Stimulated activated CD4-positive, alpha-beta T cell treated with anti-CD3 and anti-CD28 coated beads, Interleukin-4, amount 100 ng/mL, for 24 hours (primary cell): Measurements from ENCODE around the gene MTA1.

Experiments used
- DNase-seq: peaks from one replicate; pipeline ENCODE4 v3.0.0-alpha.2; 2020

MTA1 gene

GRCh38 chr14:105490267-105490571 lies 70.6 kb downstream of the MTA1 start:
- no peak for DNase-seq

GRCh38 chr14:105490572-105491365 lies 71.1 kb downstream of the MTA1 start, which contains the start of gene TEDC1:
TSS of gene TEDC1 (plus strand) at chr14:105491246. CDS start at chr14:105491376, 130 bp downstream.
- peak; percentile 99 for DNase-seq

GRCh38 chr14:105491366-105491973 lies 71.8 kb downstream of the MTA1 start:
- DNase-seq: peak; percentile 87

DNA sequence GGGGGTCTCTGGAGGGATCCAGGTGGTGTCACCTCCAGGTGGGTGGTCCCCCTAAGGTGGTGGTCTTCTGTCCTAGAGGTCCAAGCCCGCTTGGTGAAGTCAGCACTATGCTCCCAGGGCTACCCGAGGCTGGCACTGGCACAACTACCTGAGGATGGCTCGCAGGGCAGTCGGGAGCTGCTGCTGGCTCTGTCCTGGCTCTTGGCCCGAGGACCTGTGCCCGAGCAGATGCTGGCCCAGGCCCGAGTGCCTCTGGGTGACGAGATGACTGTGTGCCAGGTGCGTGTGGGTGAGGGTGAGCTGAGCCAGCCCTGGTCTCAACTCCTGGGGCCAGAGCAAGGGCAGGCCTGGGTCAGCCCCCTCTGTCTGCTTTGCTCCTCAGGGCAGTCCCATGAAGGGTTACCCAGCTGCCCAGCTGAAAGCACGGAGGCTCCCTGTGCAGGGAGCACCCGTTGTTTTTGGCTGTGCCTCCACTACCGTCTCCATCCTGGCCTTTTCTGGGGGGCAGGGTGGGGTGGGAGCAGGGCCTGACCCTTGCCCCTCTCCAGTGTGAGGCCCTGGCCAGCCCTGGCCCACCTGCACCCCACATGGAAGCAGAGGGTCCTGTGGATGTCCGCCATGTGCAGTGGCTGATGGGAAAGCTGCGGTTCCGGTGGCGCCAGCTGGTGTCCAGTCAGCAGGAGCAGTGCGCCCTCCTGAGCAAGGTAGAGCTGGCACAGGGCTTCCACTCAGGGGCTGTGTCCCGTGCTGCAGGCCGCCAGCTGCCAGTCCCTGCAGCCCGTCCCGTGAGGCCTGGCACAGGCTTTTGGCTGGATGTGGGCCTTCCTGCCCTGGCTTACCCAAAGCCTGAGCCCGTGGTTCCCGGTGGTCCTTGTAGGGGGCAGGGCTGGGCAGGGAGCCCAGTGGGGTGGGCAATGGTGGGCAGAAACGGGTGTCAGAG lies 72.7 kb downstream of the MTA1 start:
- DNase-seq: no peak

GRCh38 chr14:105492971-105493871 lies 73.6 kb downstream of the MTA1 start:
- DNase-seq: no peak

DNA sequence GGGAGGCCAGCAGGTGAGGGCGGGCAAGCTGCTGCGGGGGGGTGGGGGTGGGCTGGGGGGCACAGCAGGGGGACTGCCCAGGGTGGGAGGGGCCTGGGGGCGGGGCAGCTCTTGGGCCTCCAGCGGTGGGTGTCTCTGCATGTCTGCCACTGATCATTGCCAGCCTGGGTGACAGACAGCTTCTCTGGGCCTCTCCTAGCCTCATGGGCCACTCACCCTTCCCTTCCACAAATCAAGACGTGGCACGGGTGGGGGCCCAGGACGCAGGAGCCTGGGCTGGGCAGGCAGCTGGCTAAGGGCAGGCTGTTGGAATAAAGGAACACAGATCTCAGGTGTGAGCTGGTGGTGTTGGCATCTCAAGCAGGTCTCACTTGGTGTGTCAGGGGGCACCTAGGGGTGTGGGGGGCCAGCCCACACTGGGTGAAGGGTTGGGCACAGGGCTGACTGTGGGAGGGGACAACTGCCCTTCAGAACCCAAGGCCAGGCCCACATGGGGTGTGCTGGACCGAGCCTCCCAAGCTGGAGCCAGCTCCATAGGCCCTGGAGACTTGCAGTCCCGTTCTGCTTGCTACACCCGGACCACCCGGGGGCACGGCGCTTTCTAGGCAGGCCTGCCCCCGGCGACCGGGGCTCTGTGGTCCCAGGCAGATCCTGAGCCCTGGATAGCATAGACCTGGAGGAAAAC lies 74.4 kb downstream of the MTA1 start:
- no peak for DNase-seq

DNA sequence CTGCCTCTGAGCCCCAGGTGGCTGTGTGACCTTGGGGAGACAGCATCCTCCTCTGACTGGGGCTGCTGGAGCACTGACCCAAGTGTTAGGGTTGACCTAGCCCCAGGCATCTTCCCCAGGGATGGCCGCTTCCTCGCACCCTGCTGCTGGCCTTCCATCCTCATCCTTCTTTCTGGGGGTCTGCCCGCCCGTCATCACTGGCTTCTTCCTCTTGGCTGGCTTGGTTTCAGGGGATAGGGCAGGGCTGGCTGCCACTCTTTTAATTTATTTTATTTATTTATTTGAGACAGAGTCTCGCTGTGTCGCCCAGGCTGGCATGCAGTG lies 74.9 kb downstream of the MTA1 start:
- DNase-seq: no peak

- DNase-seq: no peak
Observed at GRCh38 chr14:105495101-105495989, 75.7 kb downstream of the MTA1 start.

- no peak for DNase-seq
Observed at GRCh38 chr14:105495990-105496830, 76.6 kb downstream of the MTA1 start.

DNA sequence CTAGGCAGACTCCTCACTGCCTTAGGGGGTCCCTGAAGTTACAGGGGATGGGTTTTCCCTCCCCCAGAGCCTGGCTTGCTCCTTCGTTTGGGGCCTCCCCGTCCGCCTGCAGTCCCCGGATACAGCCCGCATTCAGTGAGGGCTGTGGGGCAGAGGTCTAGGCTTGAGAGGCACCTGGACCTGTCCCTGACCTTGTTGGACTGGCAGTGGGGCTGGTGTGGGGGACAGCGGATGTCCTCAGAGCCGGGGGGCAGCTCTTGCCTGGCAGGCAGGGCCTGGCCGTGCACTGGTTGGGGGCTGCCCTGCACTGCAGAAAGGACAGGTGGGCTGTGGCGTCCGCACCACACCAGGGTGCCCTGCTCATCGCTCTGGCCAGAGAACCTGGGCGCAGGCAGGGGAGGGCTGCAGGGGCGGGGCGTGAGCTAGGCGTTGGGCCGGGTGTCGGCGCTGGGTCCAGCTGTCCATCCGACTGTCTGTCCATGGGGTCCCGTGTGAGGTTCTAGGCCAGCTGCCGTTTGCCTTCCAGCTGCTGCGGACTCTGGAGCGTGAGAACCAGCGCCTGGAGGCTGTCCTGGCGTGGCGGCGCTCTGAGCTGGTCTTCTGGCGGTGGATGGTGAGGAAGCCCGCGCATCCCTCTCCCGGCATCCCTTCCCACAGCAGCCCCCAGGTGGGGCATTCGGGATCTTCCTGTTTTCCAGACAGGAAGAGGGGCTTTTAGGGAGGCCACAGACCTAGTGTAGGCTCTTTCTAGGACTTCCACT lies 77.4 kb downstream of the MTA1 start:
- no peak for DNase-seq

DNA sequence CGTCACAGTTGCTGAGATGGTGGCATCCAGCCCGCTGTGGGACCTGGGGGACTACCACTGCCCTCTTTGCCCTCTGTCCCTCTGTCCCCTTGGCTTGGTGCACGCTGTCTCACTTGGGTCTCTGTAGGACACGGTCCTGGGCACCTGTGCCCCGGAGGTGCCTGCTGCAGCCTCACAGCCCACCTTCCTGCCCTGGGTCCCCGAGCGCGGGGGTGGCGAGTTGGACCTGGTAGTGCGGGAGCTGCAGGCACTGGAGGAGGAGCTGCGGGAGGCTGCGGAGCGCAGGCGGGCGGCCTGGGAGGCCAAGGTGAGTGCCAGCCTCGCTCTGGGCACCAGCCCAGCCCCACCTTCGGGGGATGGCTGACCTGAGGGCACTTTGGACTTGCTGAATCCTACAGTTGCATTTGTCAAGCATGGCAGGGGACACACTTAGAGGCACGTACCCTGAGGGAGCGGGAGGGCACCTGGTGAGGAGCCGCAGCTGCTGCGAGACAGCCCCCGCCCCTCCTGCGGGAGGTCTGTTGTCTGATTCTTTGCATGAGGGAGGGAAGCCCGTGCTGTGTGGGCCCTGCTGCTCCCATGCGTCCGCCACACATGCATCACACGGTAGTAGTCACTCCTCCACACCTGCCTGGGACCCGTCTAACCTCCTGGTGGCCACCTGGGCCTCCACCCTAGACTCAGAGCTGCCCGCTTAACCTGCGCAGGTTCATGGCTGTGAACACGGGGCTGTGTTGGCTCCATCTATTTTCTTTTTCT lies 78.2 kb downstream of the MTA1 start:
- no peak for DNase-seq

- no peak for DNase-seq
Observed at GRCh38 chr14:105498430-105499255, 79.0 kb downstream of the MTA1 start.

- no peak for DNase-seq
Observed at GRCh38 chr14:105499256-105500035, 79.8 kb downstream of the MTA1 start.

- no peak for DNase-seq
Observed at GRCh38 chr14:105500036-105500725, 80.6 kb downstream of the MTA1 start.

DNA sequence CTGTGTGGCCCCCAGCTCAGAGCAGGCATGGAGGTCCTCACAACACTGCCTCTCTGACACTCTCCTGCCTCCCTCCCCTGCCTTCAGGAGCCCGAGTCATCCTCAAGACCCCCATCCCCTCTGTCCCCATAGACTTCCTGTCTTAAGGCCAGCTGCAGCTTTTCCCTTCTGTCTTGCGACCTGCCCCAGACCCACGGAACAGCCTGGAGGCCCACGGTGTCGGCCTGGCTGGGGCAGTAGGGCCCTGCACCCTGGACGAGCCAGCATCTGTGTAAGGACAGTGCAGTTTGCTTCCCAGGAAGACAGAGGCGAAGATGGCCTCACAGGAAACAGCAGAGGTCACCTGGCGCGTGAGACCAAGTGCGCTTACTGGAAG lies 81.1 kb downstream of the MTA1 start:
- DNase-seq: no peak
